ENCODE results near the gene PSENEN.

PSENEN gene

DNA sequence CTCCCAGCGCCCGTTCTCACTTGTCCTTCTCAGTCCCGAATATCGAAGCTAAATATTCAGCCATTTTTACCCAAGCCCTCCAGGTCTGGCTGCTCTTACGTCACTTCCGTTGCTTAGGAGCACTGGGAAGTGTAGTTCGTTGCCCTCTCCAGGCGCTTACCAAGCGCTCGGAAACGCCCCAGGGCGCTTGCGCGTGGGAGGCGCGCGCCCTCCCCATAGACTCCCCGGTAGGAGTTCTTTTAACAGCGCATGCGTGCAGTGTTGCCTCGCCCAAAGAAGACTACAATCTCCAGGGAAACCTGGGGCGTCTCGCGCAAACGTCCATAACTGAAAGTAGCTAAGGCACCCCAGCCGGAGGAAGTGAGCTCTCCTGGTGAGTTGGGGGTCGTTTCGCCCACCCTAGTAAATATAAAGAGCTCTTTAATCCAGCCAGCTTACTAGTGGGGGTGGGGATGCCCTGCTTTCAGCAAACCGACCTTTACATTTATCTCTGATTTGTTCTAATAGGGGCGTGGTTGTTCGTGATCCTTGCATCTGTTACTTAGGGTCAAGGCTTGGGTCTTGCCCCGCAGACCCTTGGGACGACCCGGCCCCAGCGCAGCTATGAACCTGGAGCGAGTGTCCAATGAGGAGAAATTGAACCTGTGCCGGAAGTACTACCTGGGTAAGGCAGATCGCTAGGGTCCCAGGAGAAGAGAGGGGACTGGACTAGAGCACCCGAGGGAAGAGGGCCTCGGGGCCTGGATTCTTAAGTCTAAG is at the start of gene PSENEN, which contains the start of gene U2AF1L4:
Gene PSENEN (plus strand): TSS at position 324 of the 759 bp plus-strand sequence. CDS start 280 bp downstream, at position 604.
Gene U2AF1L4 (minus strand): TSS at position 91 of the 759 bp plus-strand sequence. CDS start 27 bp downstream, at position 64.
- TF ChIP-seq, protein P1, sequence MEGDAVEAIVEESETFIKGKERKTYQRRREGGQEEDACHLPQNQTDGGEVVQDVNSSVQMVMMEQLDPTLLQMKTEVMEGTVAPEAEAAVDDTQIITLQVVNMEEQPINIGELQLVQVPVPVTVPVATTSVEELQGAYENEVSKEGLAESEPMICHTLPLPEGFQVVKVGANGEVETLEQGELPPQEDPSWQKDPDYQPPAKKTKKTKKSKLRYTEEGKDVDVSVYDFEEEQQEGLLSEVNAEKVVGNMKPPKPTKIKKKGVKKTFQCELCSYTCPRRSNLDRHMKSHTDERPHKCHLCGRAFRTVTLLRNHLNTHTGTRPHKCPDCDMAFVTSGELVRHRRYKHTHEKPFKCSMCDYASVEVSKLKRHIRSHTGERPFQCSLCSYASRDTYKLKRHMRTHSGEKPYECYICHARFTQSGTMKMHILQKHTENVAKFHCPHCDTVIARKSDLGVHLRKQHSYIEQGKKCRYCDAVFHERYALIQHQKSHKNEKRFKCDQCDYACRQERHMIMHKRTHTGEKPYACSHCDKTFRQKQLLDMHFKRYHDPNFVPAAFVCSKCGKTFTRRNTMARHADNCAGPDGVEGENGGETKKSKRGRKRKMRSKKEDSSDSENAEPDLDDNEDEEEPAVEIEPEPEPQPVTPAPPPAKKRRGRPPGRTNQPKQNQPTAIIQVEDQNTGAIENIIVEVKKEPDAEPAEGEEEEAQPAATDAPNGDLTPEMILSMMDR (IDR thresholded peaks at IDR 0.05; ENCODE audit: low read depth, low read length, missing control alignments) = no peak
- peak; percentile 98 for DNase-seq (ENCODE audit: extremely low read depth, low read depth)
- peak within 1 kb of the TSS; percentile 96 for H3K4me3 ChIP-seq (replicated peaks; ENCODE audit: low read depth, low read length)

- TF ChIP-seq, protein P1 (IDR thresholded peaks at IDR 0.05; ENCODE audit: low read depth, low read length, missing control alignments) = no peak
- DNase-seq (ENCODE audit: extremely low read depth, low read depth) = no peak
- H3K4me3 ChIP-seq (replicated peaks; ENCODE audit: low read depth, low read length) = no peak overlapping the region
Observed at GRCh38 chr19:35695895-35696422, 49.5 kb upstream of the PSENEN start.

DNA sequence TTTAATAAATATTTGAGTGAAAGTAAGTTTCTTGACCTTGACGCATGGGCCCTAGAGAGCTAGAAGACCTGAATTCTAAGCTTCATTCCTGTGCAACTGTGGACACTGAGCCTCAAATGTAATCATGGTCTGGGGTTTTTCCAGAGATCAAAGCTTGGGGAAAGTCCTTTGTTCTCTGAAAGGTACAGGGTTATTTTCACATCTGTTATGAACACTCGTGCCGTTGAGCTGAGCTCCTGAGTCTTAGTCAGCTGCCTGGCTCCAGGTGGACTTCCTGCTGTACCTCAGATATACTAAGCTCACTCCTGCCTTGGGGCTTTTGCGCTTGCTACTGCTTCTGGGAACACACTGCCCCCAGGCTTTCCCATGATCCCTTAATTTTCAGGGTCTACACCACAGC is 48.6 kb upstream of the PSENEN start:
- TF ChIP-seq, protein P1 (IDR thresholded peaks at IDR 0.05; ENCODE audit: low read depth, low read length, missing control alignments) = no peak
- H3K4me3 ChIP-seq (replicated peaks; ENCODE audit: low read depth, low read length) = no peak overlapping the region
- DNase-seq (ENCODE audit: extremely low read depth, low read depth) = no peak

GRCh38 chr19:35702223-35703012 is 43.0 kb upstream of the PSENEN start:
- TF ChIP-seq, protein P1 (IDR thresholded peaks at IDR 0.05; ENCODE audit: low read depth, low read length, missing control alignments) = no peak
- peak overlapping the region; percentile 42 for H3K4me3 ChIP-seq (replicated peaks; ENCODE audit: low read depth, low read length)
- DNase-seq (ENCODE audit: extremely low read depth, low read depth) = peak; percentile 88

DNA sequence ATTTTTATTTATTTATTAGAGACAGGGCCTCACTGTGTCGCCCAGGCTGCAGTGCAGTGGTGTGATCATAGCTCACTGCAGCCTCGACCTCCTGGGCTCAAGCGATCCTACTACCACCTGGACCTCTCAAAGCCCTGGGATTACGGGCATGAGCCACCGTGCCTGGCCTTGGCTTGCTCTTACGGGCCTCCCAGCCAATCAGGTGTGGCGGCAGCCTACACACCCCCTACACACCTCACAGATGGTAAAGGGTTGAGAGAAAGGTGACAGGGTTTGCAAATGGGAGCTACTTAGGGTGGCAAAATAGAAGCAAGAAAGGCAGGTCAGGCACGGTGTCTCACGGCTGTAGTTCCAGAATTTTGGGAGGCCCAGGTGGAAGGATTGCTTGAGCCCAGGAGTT is 42.1 kb upstream of the PSENEN start:
- no peak for DNase-seq (ENCODE audit: extremely low read depth, low read depth)
- TF ChIP-seq, protein P1 (IDR thresholded peaks at IDR 0.05; ENCODE audit: low read depth, low read length, missing control alignments) = no peak
- H3K4me3 ChIP-seq (replicated peaks; ENCODE audit: low read depth, low read length) = no peak overlapping the region

- peak; percentile 14 for DNase-seq (ENCODE audit: extremely low read depth, low read depth)
- TF ChIP-seq, protein P1 (IDR thresholded peaks at IDR 0.05; ENCODE audit: low read depth, low read length, missing control alignments) = no peak
- H3K4me3 ChIP-seq (replicated peaks; ENCODE audit: low read depth, low read length) = no peak within 1 kb of the TSS
Observed at GRCh38 chr19:35704218-35704617, 41.2 kb upstream of the PSENEN start, which contains the start of gene ZBTB32. Gene ZBTB32 (plus strand): TSS chr19:35704558. CDS start chr19:35714627, 10,069 bp downstream.

Measured in HFF-Myc (cell line).